HepG2 (cell line): Measurements from ENCODE around the gene VEGFA. TPM values are rescaled to one million over a fixed set of nuclear protein-coding genes. Genes with fewer than 3 reads are reported as not detected.

Source experiments
- ATF7 ChIP-seq, 2 experiments: fragments of 450-650 bp in 1 of 2; sonication (generic) in 1 of 2; formaldehyde crosslinking in 1 of 2; IDR thresholded peaks; 2 replicates each; pipeline versions ENCODE4 v1.4.0 to v1.6.1; 2016 to 2020; ENCODE audit warnings: antibody characterized with exemption in 1 of 2, mild to moderate bottlenecking in 1 of 2, missing genetic modification reagents in 1 of 2
- BRF2 ChIP-seq: sonication (generic); formaldehyde crosslinking; IDR thresholded peaks from 2 replicates; pipeline ENCODE4 v1.8.1; 2022; ENCODE audit warnings: mild to moderate bottlenecking, missing genetic modification reagents
- CEBPG ChIP-seq: IDR thresholded peaks from 2 replicates; pipeline ENCODE4 v1.6.1; 2016
- FOSL2 ChIP-seq: sonication (generic); formaldehyde crosslinking; IDR thresholded peaks from 2 replicates; pipeline ENCODE4 v1.4.0; 2020; ENCODE audit warnings: missing genetic modification reagents
- FOXP1 ChIP-seq, 2 experiments: fragments of 450-650 bp in 1 of 2; IDR thresholded peaks; 2 replicates each; pipeline ENCODE4 v1.6.1; 2017 to 2018; ENCODE audit warnings: antibody characterized with exemption in 1 of 2
- GTF2F1 ChIP-seq: fragments of 150-350 bp; IDR thresholded peaks from 2 replicates; pipeline ENCODE4 v1.6.1; 2014; ENCODE audit warnings: low read length
- HNRNPLL ChIP-seq: fragments of 200-400 bp; formaldehyde crosslinking; IDR thresholded peaks from 2 replicates; pipeline ENCODE4 v1.6.1; 2017; ENCODE audit warnings: mild to moderate bottlenecking, low read depth, low read length; ENCODE audit not compliant: poor library complexity, severe bottlenecking
- KDM3A ChIP-seq: IDR thresholded peaks from 2 replicates; pipeline ENCODE4 v1.6.1; 2018; ENCODE audit warnings: low read depth, missing compliant biosample characterization
- KLF9 ChIP-seq: IDR thresholded peaks from 2 replicates; pipeline ENCODE4 v1.6.1; 2016; ENCODE audit warnings: low read depth
- MTF1 ChIP-seq: sonication (generic); formaldehyde crosslinking; IDR thresholded peaks from 2 replicates; pipeline ENCODE4 v1.5.0; 2020; ENCODE audit warnings: missing genetic modification reagents
- NPAS2 ChIP-seq: sonication (generic); formaldehyde crosslinking; IDR thresholded peaks from 2 replicates; pipeline ENCODE4 v1.8.0; 2022; ENCODE audit warnings: mild to moderate bottlenecking, missing genetic modification reagents, borderline replicate concordance
- PLRG1 ChIP-seq: fragments of 450-650 bp; conservative IDR thresholded peaks from 2 replicates; pipeline ENCODE4 v1.6.1; 2016
- SALL1 ChIP-seq: sonication (generic); formaldehyde crosslinking; IDR thresholded peaks from 2 replicates; pipeline ENCODE4 v1.8.0; 2022; ENCODE audit warnings: mild to moderate bottlenecking, missing genetic modification reagents
- SAP130 ChIP-seq: IDR thresholded peaks from 2 replicates; pipeline ENCODE4 v1.6.1; 2016; ENCODE audit warnings: low read depth
- SKI ChIP-seq: fragments of 450-650 bp; IDR thresholded peaks from one replicate; pipeline ENCODE4 v1.6.1; 2018; ENCODE audit warnings: mild to moderate bottlenecking; ENCODE audit not compliant: partially characterized antibody
- SNRNP70 ChIP-seq: fragments of 200-400 bp; formaldehyde crosslinking; IDR thresholded peaks from 2 replicates; pipeline ENCODE4 v1.6.1; 2017; ENCODE audit warnings: mild to moderate bottlenecking, low read depth, low read length, moderate library complexity
- SP1 ChIP-seq, 2 experiments: fragments of 450-650 bp in 1 of 2; sonication (generic) in 1 of 2; formaldehyde crosslinking in 1 of 2; IDR thresholded peaks; 2 replicates each; pipeline versions ENCODE4 v1.4.0 to v1.6.1; 2016 to 2020; ENCODE audit warnings: missing genetic modification reagents in 1 of 2
- TBX2 ChIP-seq: sonication (generic); formaldehyde crosslinking; IDR thresholded peaks from 2 replicates; pipeline ENCODE4 v1.5.0; 2020; ENCODE audit warnings: missing genetic modification reagents, mild to moderate bottlenecking, borderline replicate concordance
- U2AF1 ChIP-seq: fragments of 200-400 bp; formaldehyde crosslinking; optimal IDR thresholded peaks from 2 replicates; pipeline ENCODE3; 2017; ENCODE audit warnings: mild to moderate bottlenecking, low read depth, low read length
- ZBED4 ChIP-seq: sonication (generic); formaldehyde crosslinking; IDR thresholded peaks from 2 replicates; pipeline ENCODE4 v1.4.0; 2020; ENCODE audit warnings: missing genetic modification reagents, borderline replicate concordance
- ZFP36L2 ChIP-seq: sonication (generic); formaldehyde crosslinking; IDR thresholded peaks from 2 replicates; pipeline ENCODE4 v1.4.0; 2020; ENCODE audit warnings: missing genetic modification reagents
- ZNF337 ChIP-seq: sonication (generic); formaldehyde crosslinking; IDR thresholded peaks from 2 replicates; pipeline ENCODE4 v1.5.1; 2020; ENCODE audit warnings: missing genetic modification reagents, low read depth, mild to moderate bottlenecking, borderline replicate concordance
- ZNF513 ChIP-seq: sonication (generic); formaldehyde crosslinking; conservative IDR thresholded peaks from 2 replicates; pipeline ENCODE4 v1.5.0; 2020; ENCODE audit warnings: missing genetic modification reagents
- ZNF644 ChIP-seq: IDR thresholded peaks from 2 replicates; pipeline ENCODE4 v1.6.1; 2016; ENCODE audit warnings: low read depth
- polyA plus RNA-seq, 8 experiments: library from polyadenylated mRNA; depleted of rRNA in 3 of 8; stranded (reverse) in 7 of 8; unstranded in 1 of 8; fragments of >200 nt; fragmentation: Illumina TruSeq in 4 of 8; extraction: Trizol in 4 of 8; gene quantifications; 2 replicates each; pipeline versions ENCODE4 v1.2.1 to v1.2.3, GENCODE V29; 2011 to 2016; ENCODE audit warnings: low read depth in 4 of 8, missing spikeins in 1 of 8, mixed read lengths in 1 of 8; ENCODE audit not compliant: insufficient read depth in 1 of 8
- total RNA-seq, 5 experiments: library from RNA; depleted of rRNA; stranded (reverse); fragments of >200 nt; fragmentation: Illumina TruSeq; extraction: Trizol; gene quantifications; 2 replicates each; pipeline ENCODE4 v1.2.3, GENCODE V29; 2016; ENCODE audit warnings: low read depth in 1 of 5

VEGFA gene
- total and polyA plus RNA-seq, 2 of the 13 experiments (the other 11 are each of a cell fraction or from before 2014, with no cell fraction given): 68.1 to 629 TPM

- TF ChIP-seq ZNF337 (CRISPR knock-in tag) (no peak), SALL1 (CRISPR knock-in tag) (peak; percentile 90), U2AF1 (no peak), ZBED4 (CRISPR knock-in tag) (no peak; the same call in 1 of the 2 replicates), KDM3A (peak; percentile 59; the same call in 1 of the 2 replicates), KLF9 (CRISPR knock-in tag) (0 out of 2 replicates have a peak, but pooled peaks have one; percentile 78), TBX2 (CRISPR knock-in tag) (peak; percentile 87), SKI (no peak), GTF2F1 (no peak), ZNF644 (CRISPR knock-in tag) (peak; percentile 76), SP1 (IDR thresholded peaks at IDR 0.05) (no peak), SP1 (CRISPR knock-in tag; IDR thresholded peaks at IDR 0.05) (0 out of 2 replicates have a peak, but pooled peaks have one; percentile 20), ATF7 (IDR thresholded peaks at IDR 0.05) (no peak), ATF7 (CRISPR knock-in tag; IDR thresholded peaks at IDR 0.05) (no peak), PLRG1 (no peak), FOXP1 (IDR thresholded peaks at IDR 0.05) (no peak), FOXP1 (CRISPR knock-in tag; IDR thresholded peaks at IDR 0.05) (peak; percentile 62), HNRNPLL (peak; percentile 30), SAP130 (CRISPR knock-in tag) (peak; percentile 87), NPAS2 (CRISPR knock-in tag) (no peak), SNRNP70 (no peak), FOSL2 (CRISPR knock-in tag) (peak; percentile 82), CEBPG (CRISPR knock-in tag) (peak; percentile 99), ZFP36L2 (CRISPR knock-in tag) (peak; percentile 48; the same call in 1 of the 2 replicates), MTF1 (CRISPR knock-in tag) (peak; percentile 79; the same call in 1 of the 2 replicates), BRF2 (CRISPR knock-in tag) (no peak), ZNF513 (CRISPR knock-in tag) (no peak)
These were observed 44.9 kb upstream of the VEGFA start (continued) for GRCh38 chr6:43724914-43725642.
